NCI-H2029 (cell line): Measurements from ENCODE around the gene ZNF799.
"Not testable (repeated sequence)": the region's sequence is repeated elsewhere in the genome, so short reads cannot be mapped to it uniquely, and the experiment has no call there.

Experiments
- DNase-seq: peaks from one replicate; lab custom pipeline; 2025; lab: John Stamatoyannopoulos, UW

ZNF799 gene

DNA sequence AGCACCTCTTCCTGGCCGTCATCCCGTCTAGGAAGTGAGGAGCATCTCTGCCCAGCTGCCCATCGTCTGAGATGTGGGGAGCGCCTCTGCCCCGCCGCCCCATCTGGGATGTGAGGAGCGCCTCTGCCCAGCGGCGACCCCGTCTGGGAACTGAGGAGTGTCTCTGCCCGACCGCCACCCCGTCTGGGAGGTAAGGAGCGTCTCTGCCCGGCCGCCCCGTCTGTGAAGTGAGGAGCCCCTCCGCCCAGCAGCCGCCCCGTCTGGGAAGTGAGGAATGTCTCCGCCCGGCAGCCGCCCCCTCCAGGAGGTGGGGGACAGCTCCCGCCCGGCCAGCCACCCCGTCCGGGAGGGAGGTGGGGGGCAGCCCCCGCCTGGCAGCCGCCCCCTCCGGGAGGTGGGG, 38.8 kb downstream of the ZNF799 start:
- not testable (repeated sequence) for DNase-seq

DNA sequence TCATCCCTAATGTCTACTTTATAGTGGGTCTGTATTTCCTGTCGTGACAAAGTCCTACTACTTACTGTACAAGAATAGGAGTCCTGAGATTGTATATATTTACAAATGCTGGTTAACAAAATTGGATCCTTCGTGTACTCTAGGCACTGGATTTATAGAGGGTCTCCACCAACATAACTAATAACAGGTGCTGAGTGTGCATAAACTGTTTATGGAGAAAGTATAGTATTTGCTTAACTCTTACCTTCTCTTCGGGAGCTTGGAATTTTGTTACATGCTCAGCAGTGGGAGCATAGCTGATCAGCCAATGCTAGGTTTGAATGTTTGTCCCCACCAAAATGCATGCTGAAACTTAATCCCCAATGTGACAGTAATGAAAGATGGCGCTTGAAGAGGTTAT, 47.7 kb downstream of the ZNF799 start:
- DNase-seq, result no peak

DNA sequence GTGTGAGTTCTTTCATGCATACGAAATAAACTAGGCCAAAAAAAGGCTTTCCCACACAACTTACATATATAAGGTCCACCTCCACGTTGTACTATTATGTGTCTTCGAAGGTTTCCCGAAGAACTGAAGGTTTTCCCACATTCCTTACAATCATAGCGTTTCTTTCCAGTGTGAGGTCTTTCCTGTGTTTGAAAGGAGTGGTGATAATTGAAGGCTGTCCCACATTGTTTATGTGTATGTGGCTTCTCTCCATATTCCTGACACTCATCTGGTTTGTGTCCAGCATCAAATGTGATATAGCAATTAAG, 50.2 kb downstream of the ZNF799 start:
- DNase-seq, result no peak

DNA sequence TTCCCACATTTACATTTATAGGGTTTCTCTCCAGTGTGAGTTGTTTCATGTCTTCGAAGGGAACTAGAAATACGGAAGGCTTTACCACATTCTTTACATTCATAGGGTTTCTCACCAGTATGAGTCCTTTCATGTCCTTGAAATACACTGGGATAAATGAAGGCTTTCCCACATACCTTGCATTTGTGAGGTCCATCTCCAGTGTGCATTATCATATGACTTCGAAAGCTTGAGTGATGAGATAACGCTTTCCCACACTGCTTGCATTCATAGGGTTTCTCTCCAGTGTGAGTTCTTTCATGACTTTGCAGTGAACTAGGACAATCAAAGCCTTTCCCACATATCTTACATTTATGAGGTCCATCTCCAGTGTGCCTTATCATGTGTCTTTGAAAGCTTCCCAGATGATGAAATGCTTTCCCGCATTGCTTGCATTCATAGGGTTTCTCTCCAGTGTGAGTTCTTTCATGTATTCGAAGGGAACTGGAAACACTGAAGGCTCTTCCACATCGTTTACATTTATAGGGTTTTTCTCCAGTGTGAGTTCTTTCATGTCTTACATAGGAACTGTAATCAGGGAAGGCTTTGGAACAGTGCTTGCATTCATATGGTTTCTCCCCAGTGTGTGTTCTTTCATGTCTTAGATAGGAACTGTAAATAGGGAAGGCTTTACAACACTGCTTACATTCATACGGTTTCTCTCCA, 50.7 kb downstream of the ZNF799 start:
- DNase-seq, result no peak

DNA sequence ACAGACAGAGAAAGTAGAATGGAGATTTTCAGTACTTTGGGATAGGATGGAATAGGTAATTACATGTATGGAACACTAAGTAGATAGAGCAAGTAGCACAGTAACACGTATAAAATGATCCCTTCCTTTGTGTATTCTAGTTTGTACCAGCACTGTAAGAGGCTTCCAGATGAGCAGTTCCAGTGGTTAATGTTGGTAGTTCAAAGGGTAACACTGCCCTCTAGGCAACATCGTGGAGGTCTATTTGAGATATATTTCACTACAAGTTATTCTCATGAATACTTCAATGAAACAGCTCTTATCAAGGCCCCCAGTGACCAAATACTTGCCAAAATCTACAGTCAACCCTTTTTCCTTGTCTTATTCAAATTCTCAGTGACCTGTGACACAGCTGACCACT, 54.2 kb downstream of the ZNF799 start:
- no peak for DNase-seq

DNA sequence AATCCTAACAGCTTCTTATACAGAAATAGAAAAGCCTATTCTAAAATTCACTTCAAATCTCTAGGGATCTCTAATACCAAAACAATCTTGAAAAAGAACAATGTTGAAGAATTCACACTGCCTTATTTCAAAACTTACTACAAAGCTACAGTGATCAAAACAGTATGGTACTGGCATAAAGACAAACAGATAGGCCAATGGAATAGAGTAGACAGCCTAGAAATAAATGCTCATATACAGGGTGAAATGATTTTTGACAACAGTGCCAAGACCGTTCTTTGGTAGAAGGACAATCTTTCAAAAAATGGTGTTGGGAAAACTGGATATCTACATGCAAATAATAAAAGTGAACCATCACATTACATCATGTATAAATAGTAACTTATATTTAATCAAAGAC, 55.9 kb downstream of the ZNF799 start:
- DNase-seq, result no peak
